Amniotic stem cell (primary cell): Measurements from ENCODE around the gene TNS2.
"Not testable (repeated sequence)": the region's sequence is repeated elsewhere in the genome, so short reads cannot be mapped to it uniquely, and the experiment has no call there.

Experiments
- DNase-seq: peaks from one replicate; lab custom pipeline; 2025; lab: John Stamatoyannopoulos, UW

TNS2 gene

DNA sequence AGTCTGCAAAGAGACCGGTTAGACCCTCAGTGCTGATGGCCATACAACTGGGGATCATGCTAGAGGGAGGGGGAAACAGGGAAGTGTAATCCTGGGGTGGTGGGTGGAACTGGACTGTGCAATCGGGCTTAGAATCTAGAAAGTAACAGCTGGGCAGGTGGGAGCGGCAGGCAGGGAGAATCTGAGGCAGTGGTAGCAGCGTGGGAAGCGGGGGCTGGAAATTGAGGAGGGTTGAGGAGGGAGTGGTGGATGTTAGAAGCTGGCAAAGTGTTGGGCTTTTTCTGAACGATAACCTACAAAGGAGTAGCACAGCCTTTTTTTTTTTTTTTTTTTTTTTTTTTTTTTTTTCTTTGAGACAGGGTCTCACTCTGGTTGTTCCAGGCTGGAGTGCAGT is 44.5 kb downstream of the TNS2 start:
- no peak for DNase-seq

- DNase-seq: not testable (repeated sequence)
These were observed 45.1 kb downstream of the TNS2 start for GRCh38 chr12:53094796-53095595.

DNA sequence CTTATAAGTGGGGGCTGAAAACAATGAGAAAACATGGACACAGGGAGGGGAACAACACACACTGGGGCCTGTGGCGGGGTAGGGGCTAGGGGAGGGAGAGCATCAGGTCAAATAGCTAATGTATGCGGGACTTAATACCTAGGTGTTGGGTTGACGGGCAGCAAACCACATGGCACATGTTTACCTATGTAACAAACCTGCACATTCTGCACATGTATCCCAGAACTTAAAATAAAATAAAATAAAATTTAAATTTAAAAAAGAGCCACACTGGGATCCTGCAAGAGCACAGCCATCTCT is 45.7 kb downstream of the TNS2 start:
- not testable (repeated sequence) for DNase-seq

DNA sequence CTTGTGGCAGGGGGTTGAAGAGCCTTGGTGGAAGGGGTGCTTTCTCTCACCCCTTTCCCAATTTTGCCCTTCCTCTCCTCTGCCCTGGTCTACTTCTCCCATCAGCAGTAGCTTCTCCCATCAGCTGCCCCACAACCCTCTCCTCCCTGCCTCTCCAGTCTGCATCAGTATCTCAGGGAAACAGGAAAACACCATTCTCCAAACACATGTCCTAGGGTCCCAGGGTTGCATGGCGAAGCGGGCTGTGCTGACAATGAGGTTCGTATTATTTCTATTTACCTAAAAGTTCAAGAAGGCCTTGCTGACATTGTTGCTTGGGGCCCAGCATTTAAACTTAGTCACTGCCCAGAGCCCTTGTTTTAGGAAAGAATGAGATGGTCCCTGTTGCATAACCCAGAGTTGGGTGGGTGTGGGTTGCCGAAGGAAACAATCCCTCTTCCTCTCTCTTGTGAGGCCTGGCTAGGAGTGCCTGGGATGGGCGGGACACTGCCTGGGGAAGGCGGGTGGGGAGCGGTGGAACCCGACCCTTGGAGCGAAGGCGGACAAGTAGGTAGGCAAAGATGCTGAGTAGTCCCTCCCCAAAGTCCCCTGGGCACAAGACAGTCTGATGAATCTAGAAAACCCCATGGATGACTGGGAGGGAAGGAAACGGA is 46.4 kb downstream of the TNS2 start:
- DNase-seq: peak; percentile 75

DNA sequence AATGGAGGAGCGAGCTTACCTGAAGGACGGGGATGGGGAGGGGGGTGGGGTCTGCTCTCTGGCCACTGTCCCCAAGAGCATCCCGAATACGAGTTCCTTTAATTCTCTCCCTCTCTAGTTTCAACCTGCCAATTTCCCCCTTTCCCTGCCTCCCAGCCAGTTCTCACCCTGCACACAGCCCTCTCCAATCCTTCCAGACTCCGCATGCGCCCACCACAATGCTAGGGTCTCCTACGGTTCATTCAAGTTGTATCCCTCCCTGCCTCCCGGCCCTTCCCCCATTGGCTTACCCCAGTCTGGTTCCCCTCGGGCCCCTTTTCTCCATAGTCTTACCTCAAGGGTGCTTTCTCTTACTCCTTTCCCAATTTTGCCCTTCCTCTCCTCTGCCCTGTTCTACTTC is 46.9 kb downstream of the TNS2 start:
- no peak for DNase-seq

DNA sequence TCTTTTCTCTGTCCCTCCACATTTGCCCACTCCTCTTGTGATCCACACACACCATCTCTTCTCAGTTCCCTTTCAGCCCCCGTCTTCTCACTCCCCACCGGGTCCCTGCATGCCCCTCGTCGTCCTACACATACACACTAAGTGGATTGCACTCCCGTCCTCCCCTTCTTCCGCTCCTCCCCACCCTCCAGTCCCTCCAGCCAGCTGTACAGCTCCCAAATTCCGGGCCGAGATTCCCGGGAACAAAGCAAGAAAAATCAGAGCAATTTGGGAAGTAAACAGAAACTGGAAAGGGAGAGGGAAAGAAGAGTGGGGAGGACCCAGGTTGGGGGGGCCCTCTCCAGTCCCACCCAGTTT is 47.3 kb downstream of the TNS2 start:
- DNase-seq: no peak

DNA sequence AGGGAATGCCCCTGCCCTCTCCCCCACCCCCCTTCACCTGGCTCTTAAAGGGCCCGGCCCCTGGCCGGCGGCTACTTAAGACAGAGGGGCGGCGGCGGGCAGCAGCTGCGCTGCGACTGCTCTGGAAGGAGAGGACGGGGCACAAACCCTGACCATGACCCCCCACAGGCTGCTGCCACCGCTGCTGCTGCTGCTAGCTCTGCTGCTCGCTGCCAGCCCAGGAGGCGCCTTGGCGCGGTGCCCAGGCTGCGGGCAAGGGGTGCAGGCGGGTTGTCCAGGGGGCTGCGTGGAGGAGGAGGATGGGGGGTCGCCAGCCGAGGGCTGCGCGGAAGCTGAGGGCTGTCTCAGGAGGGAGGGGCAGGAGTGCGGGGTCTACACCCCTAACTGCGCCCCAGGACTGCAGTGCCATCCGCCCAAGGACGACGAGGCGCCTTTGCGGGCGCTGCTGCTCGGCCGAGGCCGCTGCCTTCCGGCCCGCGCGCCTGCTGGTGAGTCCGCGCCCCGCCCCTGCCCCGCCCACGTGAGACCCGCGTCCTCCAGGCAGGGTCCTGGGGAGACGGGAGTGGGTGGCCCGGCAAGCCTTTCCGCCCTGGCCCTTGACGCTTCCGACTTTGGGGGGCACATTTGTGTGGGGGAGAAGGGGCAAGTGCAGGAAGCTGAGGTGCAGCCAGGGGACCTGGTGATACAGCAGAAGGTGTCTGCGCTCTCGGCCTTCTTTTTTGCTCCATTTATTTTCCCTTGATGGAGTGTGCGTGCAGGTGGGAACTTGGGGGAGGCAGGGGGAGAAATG is 47.9 kb downstream of the TNS2 start, which contains the start of gene IGFBP6:
Gene IGFBP6 (plus strand): TSS at position 104 of the 790 bp plus-strand sequence. CDS start 51 bp downstream, at position 155.
- DNase-seq: peak; percentile 19

DNA sequence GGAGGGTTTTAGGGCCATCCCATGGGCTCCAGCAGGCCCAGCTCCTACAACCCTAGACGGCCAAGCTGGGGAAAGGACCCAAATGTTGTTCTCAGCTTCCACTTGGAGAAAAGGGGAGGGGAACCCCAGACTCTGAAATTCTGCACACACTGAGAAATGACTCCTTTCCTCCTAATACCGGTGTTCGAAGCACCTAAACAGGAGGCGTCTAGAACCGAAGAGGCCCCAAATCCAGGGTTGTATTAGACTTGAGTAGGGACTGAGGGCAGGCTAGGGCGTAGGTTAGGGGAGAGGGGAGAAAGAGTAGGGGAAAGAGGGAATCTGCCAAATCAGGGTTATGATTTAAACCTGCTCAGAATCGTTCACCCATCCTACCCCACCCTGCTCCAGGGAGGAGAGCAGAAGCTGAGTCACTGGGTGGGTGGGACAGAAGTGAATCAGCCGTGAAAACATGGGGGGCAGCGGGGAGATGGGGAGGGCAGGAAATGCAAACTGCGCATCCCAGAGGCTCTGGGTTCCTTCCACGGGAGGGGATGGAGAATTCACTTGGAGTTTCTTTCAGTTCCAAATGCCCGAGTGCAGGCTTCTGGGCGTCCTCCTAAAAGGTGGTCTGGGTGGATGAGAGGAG is 48.6 kb downstream of the TNS2 start:
- DNase-seq: peak; percentile 75

DNA sequence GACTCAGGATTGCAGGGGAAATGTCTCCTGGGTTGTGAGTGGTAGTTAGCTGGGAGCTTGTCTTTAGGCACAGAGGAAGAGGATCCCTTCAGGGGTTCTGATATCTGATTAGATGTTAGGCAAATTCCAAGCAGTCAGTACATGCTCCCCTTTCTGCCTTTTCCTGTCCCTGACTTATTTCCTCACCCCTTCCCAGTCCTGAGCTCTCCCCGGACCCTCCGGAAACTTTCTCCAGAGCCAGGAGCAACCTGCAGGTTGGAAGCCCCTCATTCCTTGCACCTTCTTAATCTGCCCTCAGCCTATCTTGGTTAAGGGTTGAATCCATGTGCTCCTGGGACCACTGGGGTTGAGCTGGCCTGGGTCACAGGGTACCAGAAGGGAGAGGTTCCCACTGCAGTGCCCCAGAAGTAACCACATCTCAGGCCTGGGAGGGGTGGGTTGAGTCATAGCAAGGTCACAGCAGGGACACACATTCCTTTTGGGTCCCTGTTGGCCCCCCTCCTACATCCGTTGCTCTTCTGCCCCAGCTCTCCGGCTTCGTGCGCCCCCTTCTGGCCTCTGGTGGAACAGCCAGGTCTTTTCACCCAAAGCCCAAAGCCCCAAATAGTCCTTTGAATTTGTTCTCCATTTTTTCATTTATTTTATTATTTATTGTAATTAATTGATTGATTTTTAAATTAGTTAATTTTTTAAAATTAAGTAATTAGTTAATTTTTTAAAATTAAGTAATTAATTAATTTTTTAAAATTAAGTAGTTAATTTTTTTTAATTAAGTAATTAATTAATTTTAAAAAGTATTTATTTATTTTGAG is 49.4 kb downstream of the TNS2 start:
- peak; percentile 86 for DNase-seq

DNA sequence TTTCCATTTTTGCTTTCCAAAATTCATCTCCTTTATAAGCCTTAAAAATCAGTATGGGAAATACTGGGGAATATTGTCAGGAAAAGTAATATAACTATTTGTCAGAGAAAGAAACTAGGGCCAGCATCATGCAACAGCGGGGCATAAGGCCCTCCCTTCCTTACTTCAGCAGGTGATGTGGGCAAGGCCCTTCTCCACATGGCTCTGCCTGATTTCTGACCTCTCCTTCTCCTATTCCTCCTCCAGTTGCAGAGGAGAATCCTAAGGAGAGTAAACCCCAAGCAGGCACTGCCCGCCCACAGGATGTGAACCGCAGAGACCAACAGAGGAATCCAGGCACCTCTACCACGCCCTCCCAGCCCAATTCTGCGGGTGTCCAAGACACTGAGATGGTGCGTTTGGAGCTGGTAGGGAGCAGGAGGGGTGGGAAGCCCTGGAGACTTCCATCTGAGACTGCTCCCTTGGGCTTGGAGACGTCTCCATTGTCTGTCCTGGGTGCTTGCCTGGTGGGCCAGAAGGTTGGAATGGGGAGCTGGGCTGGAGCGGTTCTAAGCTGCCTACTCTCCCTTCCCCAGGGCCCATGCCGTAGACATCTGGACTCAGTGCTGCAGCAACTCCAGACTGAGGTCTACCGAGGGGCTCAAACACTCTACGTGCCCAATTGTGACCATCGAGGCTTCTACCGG is 50.7 kb downstream of the TNS2 start:
- no peak for DNase-seq

GRCh38 chr12:53101266-53101665 is 51.4 kb downstream of the TNS2 start:
- no peak for DNase-seq

DNA sequence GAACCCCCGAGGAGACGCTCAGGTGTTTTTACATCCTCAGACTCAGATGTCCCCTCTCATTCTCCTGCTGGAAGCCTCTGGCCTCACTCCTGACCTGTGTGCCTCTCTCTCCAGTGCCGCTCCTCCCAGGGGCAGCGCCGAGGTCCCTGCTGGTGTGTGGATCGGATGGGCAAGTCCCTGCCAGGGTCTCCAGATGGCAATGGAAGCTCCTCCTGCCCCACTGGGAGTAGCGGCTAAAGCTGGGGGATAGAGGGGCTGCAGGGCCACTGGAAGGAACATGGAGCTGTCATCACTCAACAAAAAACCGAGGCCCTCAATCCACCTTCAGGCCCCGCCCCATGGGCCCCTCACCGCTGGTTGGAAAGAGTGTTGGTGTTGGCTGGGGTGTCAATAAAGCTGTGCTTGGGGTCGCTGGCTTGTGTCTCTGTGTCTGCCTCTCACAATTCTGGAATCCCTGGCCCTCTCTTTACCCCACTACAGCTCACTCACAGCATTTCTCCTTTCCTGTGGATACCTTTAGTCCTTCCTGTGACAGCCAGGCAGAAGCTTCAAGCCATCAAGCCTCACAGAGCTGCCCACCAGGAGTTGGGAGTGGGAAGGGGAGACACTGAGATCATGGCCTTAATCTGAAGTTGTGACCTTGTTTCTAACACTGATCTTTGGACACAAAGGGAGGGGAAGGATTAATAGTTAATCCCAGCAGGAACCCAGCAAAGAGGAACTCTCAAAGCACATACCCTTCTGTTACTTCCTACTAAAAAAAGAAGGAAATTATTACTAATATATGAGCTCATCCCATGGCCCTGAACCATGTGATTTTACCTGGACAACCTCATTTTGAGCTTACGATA is 52.3 kb downstream of the TNS2 start:
- DNase-seq: no peak

DNA sequence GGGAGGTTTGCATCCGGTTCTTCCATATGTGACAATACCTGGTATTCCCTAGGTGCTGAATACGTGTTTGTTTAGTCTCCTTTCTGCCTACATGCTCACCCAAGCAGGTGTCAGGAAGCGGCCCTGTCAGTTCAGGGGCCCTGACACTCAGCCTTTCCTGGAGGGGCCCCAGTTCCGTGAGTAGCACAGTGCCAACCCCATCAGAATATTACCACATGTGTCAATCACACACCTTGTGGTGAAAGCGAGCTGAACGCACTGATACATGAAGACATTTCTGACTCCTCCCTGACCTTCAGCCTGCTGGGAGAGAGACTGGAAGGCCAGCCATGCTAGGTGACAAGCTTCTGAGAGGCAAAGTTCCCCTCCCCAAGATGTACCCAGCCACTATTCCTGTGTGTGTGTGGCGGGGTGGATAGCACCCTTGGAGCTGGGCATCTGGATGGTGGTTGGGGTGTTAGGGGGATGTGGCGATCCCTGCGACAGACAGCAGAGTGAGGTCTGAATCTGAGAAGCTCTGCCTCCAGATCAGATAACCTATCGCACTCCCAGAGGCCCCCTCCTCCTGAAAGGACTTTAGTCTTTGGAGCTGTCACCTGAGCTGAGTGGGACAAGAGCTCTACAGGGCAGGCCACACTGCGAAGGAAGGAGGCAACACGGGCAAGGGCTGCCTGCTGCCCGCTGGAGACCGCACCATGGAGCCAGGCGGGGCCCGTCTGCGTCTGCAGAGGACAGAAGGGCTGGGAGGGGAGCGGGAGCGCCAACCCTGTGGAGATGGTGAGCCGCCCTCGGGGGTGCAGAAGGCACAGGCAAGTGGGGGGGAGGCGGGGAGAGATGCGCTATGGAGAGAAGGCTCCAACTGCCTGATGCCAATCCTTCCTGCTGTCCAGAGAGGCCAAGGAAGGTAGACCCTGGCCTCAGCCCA is 53.3 kb downstream of the TNS2 start, which contains the start of gene SOAT2:
Gene SOAT2 (plus strand): TSS at position 604 of the 925 bp plus-strand sequence. CDS start 92 bp downstream, at position 696.
- no peak for DNase-seq

GRCh38 chr12:53103860-53104305 is 54.0 kb downstream of the TNS2 start:
- DNase-seq: no peak

GRCh38 chr12:53105256-53105655 is 55.4 kb downstream of the TNS2 start:
- DNase-seq: no peak

DNA sequence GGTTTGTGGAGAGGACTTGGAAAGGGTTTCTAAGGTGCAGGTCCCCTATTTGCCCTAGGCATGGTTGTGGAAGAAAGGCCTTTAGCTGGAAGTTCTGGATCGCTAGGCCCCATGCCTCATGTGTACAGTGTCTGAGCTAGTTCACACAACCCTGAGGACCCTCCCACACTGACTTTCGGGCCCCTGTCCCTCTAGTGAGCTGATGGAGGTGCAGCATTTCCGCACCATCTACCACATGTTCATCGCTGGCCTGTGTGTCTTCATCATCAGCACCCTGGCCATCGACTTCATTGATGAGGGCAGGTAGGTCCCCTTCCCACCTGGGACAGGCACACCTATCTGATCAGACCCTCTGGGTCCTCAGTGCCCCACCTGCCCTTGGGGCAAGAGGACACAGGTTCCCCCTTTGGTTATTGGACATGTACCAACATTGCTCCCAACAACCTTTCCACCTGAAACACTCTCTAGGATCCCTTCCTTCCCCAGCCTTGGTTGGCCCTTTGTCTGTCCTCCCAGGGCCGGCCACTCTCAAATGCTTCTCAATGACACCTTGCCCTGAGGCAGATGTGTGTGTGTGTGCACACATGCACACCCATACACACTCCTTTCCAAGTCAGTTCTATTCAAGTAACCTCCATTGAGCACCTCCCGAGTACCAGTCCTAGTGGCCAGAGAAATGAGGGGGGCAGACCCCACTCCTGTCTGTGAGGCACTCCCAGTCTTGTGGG is 56.0 kb downstream of the TNS2 start:
- DNase-seq: no peak

- DNase-seq: no peak
These were observed 57.3 kb downstream of the TNS2 start for GRCh38 chr12:53107122-53107521.

DNA sequence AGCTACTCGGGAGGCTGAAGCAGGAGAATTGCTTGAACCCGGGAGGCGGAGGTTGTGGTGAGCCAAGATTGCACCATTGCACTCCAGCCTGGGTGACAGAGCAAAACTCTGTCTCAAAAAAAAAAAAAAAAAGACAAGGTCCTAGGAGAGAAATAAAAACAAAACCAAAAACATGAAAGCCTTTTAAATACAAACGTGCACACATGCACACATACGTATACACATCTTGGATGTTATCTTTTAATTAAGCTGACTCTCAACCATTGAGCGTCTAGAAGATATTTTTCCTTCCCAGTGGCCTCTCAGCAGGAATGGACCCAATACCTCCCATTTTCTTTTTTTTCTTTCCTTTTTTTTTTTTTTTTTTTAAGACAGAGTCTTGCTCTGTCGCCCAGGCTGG is 62.6 kb downstream of the TNS2 start:
- DNase-seq: not testable (repeated sequence)
